ENCODE results near the gene RERE.

GRCh38 chr1:8408151-8408839, 409.1 kb downstream of the RERE start:
- TF ChIP-seq CTCF (conservative IDR thresholded peaks at IDR 0.05) = no peak
- no peak for TF ChIP-seq EZH2 (IDR thresholded peaks at IDR 0.05; ENCODE audit: low read depth)

Measured in PC-9 (cell line).